Upper lobe of left lung (tissue), 4 donors: ENCODE data around the gene TNS1.

Source experiments
- EP300 ChIP-seq, 4 donors: sonication (generic); formaldehyde crosslinking; IDR thresholded peaks; one replicate each; pipeline ENCODE4 v1.5.1; 2017; ENCODE audit warnings: antibody characterized with exemption in 4 of 4, control low read depth in 2 of 4
- POLR2A ChIP-seq, 4 donors: fragments of 450-650 bp; IDR thresholded peaks; one replicate each; pipeline ENCODE4 v1.5.1; 2016 to 2017; ENCODE audit warnings: antibody characterized with exemption in 4 of 4, mild to moderate bottlenecking in 2 of 4
- POLR2AphosphoS5 ChIP-seq, 2 donors: sonication (generic); formaldehyde crosslinking; IDR thresholded peaks; one replicate each; pipeline ENCODE4 v1.5.1; 2017; ENCODE audit warnings: antibody characterized with exemption in 2 of 2
- TF ChIP-seq, protein P1 (sequence below), 6 experiments: fragments of 450-650 bp in 4 of 6; fragments of 200-600 bp in 2 of 6; sonication (generic) in 2 of 6; IDR thresholded peaks; one replicate each; pipeline ENCODE4 v1.5.1; 2016 to 2019; ENCODE audit warnings: antibody characterized with exemption in 6 of 6

GRCh38 chr2:217919204-217919603 is 83.6 kb downstream of the TNS1 start:
- TF ChIP-seq POLR2AphosphoS5 (IDR thresholded peaks at IDR 0.05) (no peak), POLR2A (IDR thresholded peaks at IDR 0.05) (no peak), EP300 (IDR thresholded peaks at IDR 0.05) (no peak)
- TF ChIP-seq, protein P1, sequence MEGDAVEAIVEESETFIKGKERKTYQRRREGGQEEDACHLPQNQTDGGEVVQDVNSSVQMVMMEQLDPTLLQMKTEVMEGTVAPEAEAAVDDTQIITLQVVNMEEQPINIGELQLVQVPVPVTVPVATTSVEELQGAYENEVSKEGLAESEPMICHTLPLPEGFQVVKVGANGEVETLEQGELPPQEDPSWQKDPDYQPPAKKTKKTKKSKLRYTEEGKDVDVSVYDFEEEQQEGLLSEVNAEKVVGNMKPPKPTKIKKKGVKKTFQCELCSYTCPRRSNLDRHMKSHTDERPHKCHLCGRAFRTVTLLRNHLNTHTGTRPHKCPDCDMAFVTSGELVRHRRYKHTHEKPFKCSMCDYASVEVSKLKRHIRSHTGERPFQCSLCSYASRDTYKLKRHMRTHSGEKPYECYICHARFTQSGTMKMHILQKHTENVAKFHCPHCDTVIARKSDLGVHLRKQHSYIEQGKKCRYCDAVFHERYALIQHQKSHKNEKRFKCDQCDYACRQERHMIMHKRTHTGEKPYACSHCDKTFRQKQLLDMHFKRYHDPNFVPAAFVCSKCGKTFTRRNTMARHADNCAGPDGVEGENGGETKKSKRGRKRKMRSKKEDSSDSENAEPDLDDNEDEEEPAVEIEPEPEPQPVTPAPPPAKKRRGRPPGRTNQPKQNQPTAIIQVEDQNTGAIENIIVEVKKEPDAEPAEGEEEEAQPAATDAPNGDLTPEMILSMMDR (IDR thresholded peaks at IDR 0.05), result no peak
